Endodermal cell (in vitro differentiated cells): ENCODE data around the gene ADGRF1. TPM values are rescaled to one million over a fixed set of nuclear protein-coding genes. Genes with fewer than 3 reads are reported as not detected.

Experiments used
- DNase-seq: peaks from one replicate; pipeline ENCODE4 v3.0.0-alpha.2; 2017
- H3K27ac ChIP-seq: 2 replicates; pipeline ENCODE4 v1.5.1; 2013; ENCODE audit warnings: mild to moderate bottlenecking, low read depth, low read length, moderate library complexity
- H3K27me3 ChIP-seq: 2 replicates; pipeline ENCODE4 v1.6.1; 2013; ENCODE audit warnings: mild to moderate bottlenecking, low read length, moderate library complexity; ENCODE audit not compliant: insufficient read depth, control insufficient read depth, poor library complexity, severe bottlenecking
- H3K36me3 ChIP-seq: 2 replicates; pipeline ENCODE4 v1.7.0; 2013; ENCODE audit warnings: mild to moderate bottlenecking, low read length, moderate library complexity; ENCODE audit not compliant: control insufficient read depth, insufficient read depth
- H3K4me1 ChIP-seq: one replicate; pipeline ENCODE4 v1.7.0; 2013; ENCODE audit warnings: low read length; ENCODE audit not compliant: control insufficient read depth, insufficient read depth
- H3K4me3 ChIP-seq: 2 replicates; pipeline ENCODE4 v1.5.1; 2013; ENCODE audit warnings: mild to moderate bottlenecking, low read length, moderate library complexity
- H3K9ac ChIP-seq: 2 replicates; pipeline ENCODE4 v1.6.1; 2013; ENCODE audit warnings: mild to moderate bottlenecking, low read length, moderate library complexity; ENCODE audit not compliant: poor library complexity, severe bottlenecking; ENCODE audit errors: extremely low read depth
- H3K9me3 ChIP-seq: 2 replicates; pipeline ENCODE4 v1.6.1; 2013; ENCODE audit warnings: mild to moderate bottlenecking, low read length, moderate library complexity; ENCODE audit not compliant: control insufficient read depth
- H3K27ac Mint-ChIP-seq: 2 replicates; pipeline ENCODE4 v1.8.0; 2020; ENCODE audit warnings: mixed read lengths
- H3K27me3 Mint-ChIP-seq: 2 replicates; pipeline ENCODE4 v1.8.0; 2021; ENCODE audit warnings: mild to moderate bottlenecking, mixed read lengths; ENCODE audit not compliant: insufficient read depth
- H3K36me3 Mint-ChIP-seq: 2 replicates; pipeline ENCODE4 v1.8.0; 2020; ENCODE audit warnings: low read depth, mixed read lengths
- H3K4me1 Mint-ChIP-seq: 2 replicates; pipeline ENCODE4 v1.8.0; 2020; ENCODE audit warnings: mixed read lengths
- H3K4me3 Mint-ChIP-seq: 2 replicates; pipeline ENCODE4 v1.8.0; 2020; ENCODE audit warnings: mild to moderate bottlenecking, moderate library complexity, mixed read lengths
- H3K9me3 Mint-ChIP-seq: 2 replicates; pipeline ENCODE4 v1.8.0; 2020; ENCODE audit warnings: mild to moderate bottlenecking, mixed read lengths
- CTCF ChIP-seq: fragments of 200-600 bp; sonication (generic); conservative IDR thresholded peaks from 2 replicates; pipeline ENCODE4 v1.5.0; 2021; ENCODE audit warnings: antibody characterized with exemption, mild to moderate bottlenecking
- WGBS, 2 experiments: methylation state at CpG; one replicate each; pipeline versions ENCODE4 v1.1.5 to v1.1.7; 2013; ENCODE audit warnings: missing lambda C conversion rate in 2 of 2, mixed read lengths in 1 of 2; ENCODE audit not compliant: insufficient coverage in 1 of 2, insufficient read length in 1 of 2; 5-methylcytosine and 5-hydroxymethylcytosine counted together
- total RNA-seq, 2 donors: library from RNA; stranded (reverse); fragmentation: NEBNext Ultra II Directional in 1 of 2; extraction: Animal tissue kit (Norgen Biotek cat#: 25700) in 1 of 2; gene quantifications; 2 replicates in 1 of 2; 3 replicates in 1 of 2; pipeline ENCODE4 v1.2.1, GENCODE V29; 2021

ADGRF1 gene
- total RNA-seq, 2 donors from 2014 or later, result not detected

GRCh38 chr6:47076422-47077344 lies 34.6 kb upstream of the ADGRF1 start:
- no peak overlapping the region for H3K9ac ChIP-seq
- no peaks in the 10 kb centered on the region for H3K27me3 Mint-ChIP-seq
- no peak overlapping the region for H3K4me3 Mint-ChIP-seq
- WGBS, 2 experiments, result 90 to 94% methylated on average over 7 to 9 of the region's 9 CpGs
- H3K27ac ChIP-seq, result no peak overlapping the region
- DNase-seq, result no peak
- TF ChIP-seq CTCF, result no peak
- H3K9me3 Mint-ChIP-seq, result no peaks in the 10 kb centered on the region
- H3K9me3 ChIP-seq, result no peaks in the 10 kb centered on the region
- no peak overlapping the region for H3K4me3 ChIP-seq
- H3K36me3 Mint-ChIP-seq, result no peaks in the 10 kb centered on the region
- no peaks in the 10 kb centered on the region for H3K27me3 ChIP-seq
- H3K27ac Mint-ChIP-seq, result no peak overlapping the region
- H3K4me1 ChIP-seq, result no peaks in the 10 kb centered on the region
- no peaks in the 10 kb centered on the region for H3K4me1 Mint-ChIP-seq
- no peaks in the 10 kb centered on the region for H3K36me3 ChIP-seq

- Mint-ChIP-seq H3K9me3 (no peaks in the 10 kb centered on the region), H3K4me1 (no peaks in the 10 kb centered on the region), H3K4me3 (no peak overlapping the region), H3K27me3 (no peaks in the 10 kb centered on the region), H3K27ac (no peak overlapping the region), H3K36me3 (no peaks in the 10 kb centered on the region)
- no peaks in the 10 kb centered on the region for H3K9me3 ChIP-seq
- no peaks in the 10 kb centered on the region for H3K27me3 ChIP-seq
- no peak overlapping the region for H3K9ac ChIP-seq
- no peak for DNase-seq
- no peaks in the 10 kb centered on the region for H3K36me3 ChIP-seq
- no peak overlapping the region for H3K27ac ChIP-seq
- 87 to 94% methylated on average over 6 to 8 of the region's 8 CpGs for WGBS, 2 experiments
- H3K4me3 ChIP-seq, result no peak overlapping the region
- TF ChIP-seq CTCF, result no peak
- H3K4me1 ChIP-seq, result no peaks in the 10 kb centered on the region
These were observed 33.7 kb upstream of the ADGRF1 start for GRCh38 chr6:47075741-47076421.

GRCh38 chr6:47075168-47075567 lies 33.0 kb upstream of the ADGRF1 start:
- no peaks in the 10 kb centered on the region for H3K27me3 ChIP-seq
- no peak overlapping the region for H3K4me3 ChIP-seq
- H3K27ac ChIP-seq, result no peak overlapping the region
- H3K36me3 ChIP-seq, result no peaks in the 10 kb centered on the region
- no peaks in the 10 kb centered on the region for H3K9me3 Mint-ChIP-seq
- no peaks in the 10 kb centered on the region for H3K36me3 Mint-ChIP-seq
- no peak for TF ChIP-seq CTCF
- H3K27ac Mint-ChIP-seq, result no peak overlapping the region
- no peaks in the 10 kb centered on the region for H3K27me3 Mint-ChIP-seq
- no peak overlapping the region for H3K4me3 Mint-ChIP-seq
- no peaks in the 10 kb centered on the region for H3K9me3 ChIP-seq
- no peaks in the 10 kb centered on the region for H3K4me1 ChIP-seq
- no peaks in the 10 kb centered on the region for H3K4me1 Mint-ChIP-seq
- 91 to 97% methylated on average over 3 to 4 of the region's 4 CpGs for WGBS, 2 experiments
- DNase-seq, result no peak
- no peak overlapping the region for H3K9ac ChIP-seq
